H9 (cell line): ENCODE measurements around the gene ERC1. TPM values are rescaled to one million over a fixed set of nuclear protein-coding genes. Genes with fewer than 3 reads are reported as not detected.
"Not testable (repeated sequence)": the region's sequence is repeated elsewhere in the genome, so short reads cannot be mapped to it uniquely, and the experiment has no call there.

Experiments
- DNase-seq: peaks from one replicate; pipeline ENCODE4 v3.0.0-alpha.2; 2017
- H2AFZ ChIP-seq: one replicate; pipeline ENCODE4 v1.6.1; 2013; ENCODE audit warnings: mild to moderate bottlenecking, low read length, control low read depth, moderate library complexity
- H2AK5ac ChIP-seq: 2 replicates; pipeline ENCODE4 v1.6.1; 2013; ENCODE audit warnings: low read length, control low read depth, mixed read lengths; ENCODE audit not compliant: insufficient read length
- H2BK120ac ChIP-seq: one replicate; pipeline ENCODE4 v1.6.1; 2013; ENCODE audit warnings: low read depth, mild to moderate bottlenecking, low read length, control low read depth, inconsistent platforms; ENCODE audit not compliant: poor library complexity, severe bottlenecking
- H2BK12ac ChIP-seq: 2 replicates; pipeline ENCODE4 v1.6.1; 2013; ENCODE audit warnings: low read length, control low read depth, mixed read lengths, low read depth; ENCODE audit not compliant: insufficient read length
- H2BK15ac ChIP-seq: 2 replicates; pipeline ENCODE4 v1.6.1; 2013; ENCODE audit warnings: low read depth, low read length, control low read depth
- H2BK20ac ChIP-seq: one replicate; pipeline ENCODE4 v1.6.1; 2013; ENCODE audit warnings: low read depth, mild to moderate bottlenecking, low read length, control low read depth, inconsistent platforms; ENCODE audit not compliant: poor library complexity, severe bottlenecking
- H2BK5ac ChIP-seq: 2 replicates; pipeline ENCODE4 v1.6.1; 2013; ENCODE audit warnings: low read length, control low read depth, mixed read lengths; ENCODE audit not compliant: insufficient read length
- H3K14ac ChIP-seq: 2 replicates; pipeline ENCODE4 v1.6.1; 2013; ENCODE audit warnings: low read length, control low read depth; ENCODE audit not compliant: insufficient read depth
- H3K18ac ChIP-seq: 2 replicates; pipeline ENCODE4 v1.6.1; 2013; ENCODE audit warnings: low read depth, mild to moderate bottlenecking, mixed read lengths, low read length, control low read depth; ENCODE audit not compliant: insufficient read length
- H3K23ac ChIP-seq: 2 replicates; pipeline ENCODE4 v1.6.1; 2013; ENCODE audit warnings: low read length, control low read depth, mixed read lengths, low read depth; ENCODE audit not compliant: insufficient read length
- H3K23me2 ChIP-seq: 2 replicates; pipeline ENCODE4 v1.6.1; 2013; ENCODE audit warnings: low read depth, mild to moderate bottlenecking, mixed read lengths, low read length, control low read depth; ENCODE audit not compliant: insufficient read length, poor library complexity, severe bottlenecking
- H3K27ac ChIP-seq: 2 replicates; pipeline ENCODE4 v1.5.1; 2013; ENCODE audit warnings: low read length, control low read depth, mixed read lengths, low read depth; ENCODE audit not compliant: insufficient read length
- H3K27me3 ChIP-seq: 2 replicates; pipeline ENCODE4 v1.6.1; 2013; ENCODE audit warnings: low read length, control low read depth, inconsistent platforms; ENCODE audit not compliant: insufficient read depth
- H3K4ac ChIP-seq: 2 replicates; pipeline ENCODE4 v1.6.1; 2013; ENCODE audit warnings: low read depth, mild to moderate bottlenecking, control low read depth, inconsistent platforms, low read length, moderate library complexity
- H3K4me1 ChIP-seq: 2 replicates; pipeline ENCODE4 v1.6.1; 2013; ENCODE audit warnings: low read length, control low read depth, inconsistent platforms; ENCODE audit not compliant: insufficient read depth
- H3K4me2 ChIP-seq: 2 replicates; pipeline ENCODE4 v1.6.1; 2013; ENCODE audit warnings: low read length, control low read depth, mixed read lengths; ENCODE audit not compliant: insufficient read length, insufficient read depth
- H3K56ac ChIP-seq: 2 replicates; pipeline ENCODE4 v1.6.1; 2013; ENCODE audit warnings: low read depth, mild to moderate bottlenecking, mixed read lengths, low read length, control low read depth; ENCODE audit not compliant: insufficient read length
- H3K79me1 ChIP-seq: 2 replicates; pipeline ENCODE4 v1.6.1; 2013; ENCODE audit warnings: low read depth, mild to moderate bottlenecking, moderate library complexity, low read length, control low read depth, inconsistent platforms; ENCODE audit not compliant: insufficient read depth, poor library complexity, severe bottlenecking
- H3K79me2 ChIP-seq: 2 replicates; pipeline ENCODE4 v1.6.1; 2013; ENCODE audit warnings: low read length, control low read depth, inconsistent platforms; ENCODE audit not compliant: insufficient read depth
- H3K9ac ChIP-seq: 2 replicates; pipeline ENCODE4 v1.6.1; 2013; ENCODE audit warnings: low read length, control low read depth, mixed read lengths; ENCODE audit not compliant: insufficient read length; ENCODE audit errors: extremely low read depth
- H3K9me3 ChIP-seq: one replicate; pipeline ENCODE4 v1.6.1; 2013; ENCODE audit warnings: low read depth, low read length, inconsistent platforms; ENCODE audit not compliant: control insufficient read depth
- H3T11ph ChIP-seq: one replicate; pipeline ENCODE4 v1.6.1; 2013; ENCODE audit warnings: mild to moderate bottlenecking, low read length, control low read depth, inconsistent platforms
- H4K20me1 ChIP-seq: one replicate; pipeline ENCODE4 v1.6.1; 2013; ENCODE audit not compliant: control insufficient read depth, insufficient read length, insufficient read depth
- H4K5ac ChIP-seq: 2 replicates; pipeline ENCODE4 v1.6.1; 2013; ENCODE audit warnings: low read depth, mild to moderate bottlenecking, mixed read lengths, low read length, control low read depth; ENCODE audit not compliant: insufficient read length
- H4K8ac ChIP-seq: replicated peaks from 2 replicates; pipeline ENCODE4 v1.6.1; 2013; ENCODE audit warnings: low read length, control low read depth, mixed read lengths, low read depth; ENCODE audit not compliant: insufficient read length
- H4K91ac ChIP-seq: 2 replicates; pipeline ENCODE4 v1.6.1; 2013; ENCODE audit warnings: low read depth, mild to moderate bottlenecking, moderate library complexity, mixed read lengths, low read length, control low read depth; ENCODE audit not compliant: insufficient read length
- H3K27ac Mint-ChIP-seq, 3 experiments: 2 replicates in 2 of 3; 3 replicates in 1 of 3; pipeline ENCODE4 v1.8.0; 2020 to 2021; ENCODE audit warnings: mixed read lengths in 3 of 3, mild to moderate bottlenecking in 1 of 3, moderate library complexity in 1 of 3
- H3K27me3 Mint-ChIP-seq: 2 replicates; pipeline ENCODE4 v1.8.0; 2021; ENCODE audit warnings: low read depth, mild to moderate bottlenecking, moderate library complexity, mixed read lengths
- H3K36me3 Mint-ChIP-seq, 3 experiments: 2 replicates in 2 of 3; 3 replicates in 1 of 3; pipeline ENCODE4 v1.8.0; 2020 to 2021; ENCODE audit warnings: low read depth in 3 of 3, mixed read lengths in 3 of 3; ENCODE audit not compliant: insufficient read depth in 1 of 3
- H3K4me1 Mint-ChIP-seq, 2 experiments: 2 replicates each; pipeline ENCODE4 v1.8.0; 2020; ENCODE audit warnings: mixed read lengths in 2 of 2
- H3K4me3 Mint-ChIP-seq, 2 experiments: 2 replicates in 1 of 2; 3 replicates in 1 of 2; pipeline ENCODE4 v1.8.0; 2020 to 2021; ENCODE audit warnings: mild to moderate bottlenecking in 2 of 2, mixed read lengths in 2 of 2, moderate library complexity in 1 of 2
- H3K9me3 Mint-ChIP-seq, 2 experiments: 2 replicates in 1 of 2; 3 replicates in 1 of 2; pipeline ENCODE4 v1.8.0; 2020; ENCODE audit warnings: mild to moderate bottlenecking in 2 of 2, mixed read lengths in 2 of 2, moderate library complexity in 1 of 2
- WGBS: extraction: QIAGEN DNeasy Blood & Tissue Kit; methylation state at CpG from one replicate; pipeline ENCODE4 v1.1.7; 2013; ENCODE audit warnings: missing lambda C conversion rate, low lambda C conversion rate, mixed read lengths; ENCODE audit not compliant: insufficient read length; ENCODE audit errors: extremely low coverage; 5-methylcytosine and 5-hydroxymethylcytosine counted together
- total RNA-seq: library from RNA; stranded (reverse); gene quantifications from 2 replicates; pipeline ENCODE4 v1.2.1, GENCODE V29; 2021
- TF ChIP-seq, protein P1 (sequence below): fragments of 200-600 bp; sonication (generic); conservative IDR thresholded peaks from 3 replicates; pipeline ENCODE4 v1.8.0; 2021; ENCODE audit warnings: antibody characterized with exemption, mild to moderate bottlenecking

Gene ERC1
- total RNA-seq, 1 experiment from 2014 or later = 51.2 TPM

DNA sequence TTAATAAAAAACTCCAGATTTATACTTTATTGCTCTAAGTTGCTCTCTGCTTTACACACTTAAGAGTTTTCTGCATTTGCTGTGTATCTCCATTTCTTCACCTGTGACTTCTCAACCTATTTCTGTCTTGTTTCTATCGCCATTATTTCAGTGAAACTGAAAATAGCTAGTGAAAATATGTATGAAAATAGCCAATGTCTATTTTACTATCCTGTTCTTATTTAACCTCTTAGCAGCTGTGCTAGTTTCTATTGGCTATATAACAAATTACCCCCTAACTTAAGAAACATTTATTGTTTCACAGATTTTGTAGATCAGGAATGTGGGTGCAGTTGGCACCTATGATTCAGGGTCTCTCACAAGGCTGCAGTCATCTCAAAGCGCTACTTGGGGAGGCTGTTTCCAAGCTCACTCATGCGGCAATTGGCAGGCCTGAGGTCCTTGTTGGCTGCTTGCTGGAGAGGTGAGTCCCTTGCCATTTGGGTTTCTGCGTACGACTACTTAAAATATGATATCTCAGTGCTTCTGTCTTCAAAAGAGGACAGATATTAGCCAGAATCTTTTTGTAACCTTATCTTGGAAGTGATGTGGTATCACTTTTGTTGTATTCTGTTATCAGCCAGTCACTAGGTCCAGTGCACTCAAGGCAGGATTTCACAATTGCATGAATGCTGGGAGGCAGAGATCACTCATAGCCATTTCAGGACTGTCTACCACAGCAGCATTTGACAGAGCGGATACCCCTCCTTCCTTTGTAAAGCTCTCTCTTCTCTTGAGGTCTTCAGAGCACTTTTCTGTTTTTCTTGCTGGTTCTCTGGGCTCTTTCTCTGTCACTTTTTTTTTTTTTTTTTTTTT, 7.2 kb downstream of the ERC1 start:
- Histone ChIP-seq H2BK120ac (no peak overlapping the region), H3T11ph (no peak overlapping the region), H3K14ac (no peak overlapping the region), H3K56ac (no peak overlapping the region), H3K9me3 (no peaks in the 10 kb centered on the region), H3K27me3 (no peaks in the 10 kb centered on the region), H3K23ac (no peak overlapping the region), H4K5ac (no peak overlapping the region), H3K4me2 (no peak overlapping the region), H4K20me1 (no peaks in the 10 kb centered on the region), H2BK12ac (no peak overlapping the region), H3K18ac (no peak overlapping the region), H2BK15ac (no peak overlapping the region), H4K8ac (no peak overlapping the region), H4K91ac (no peak overlapping the region), H3K23me2 (no peaks in the 10 kb centered on the region), H2AFZ (no peak overlapping the region), H3K4ac (no peak overlapping the region), H2BK5ac (no peak overlapping the region), H3K4me1 (no peaks in the 10 kb centered on the region), H3K27ac (no peak overlapping the region), H2AK5ac (no peak overlapping the region), H2BK20ac (no peak overlapping the region), H3K79me2 (peaks cover 7% of the 10 kb centered on the region; the same call in 1 of the 2 replicates), H3K9ac (no peak overlapping the region), H3K79me1 (peaks cover 4% of the 10 kb centered on the region)
- Mint-ChIP-seq H3K36me3 (peaks cover 2 to 6% (median 6%) of the 10 kb centered on the region in 3 experiments; a peak in 6 of 7 replicates), H3K4me3 (no peak overlapping the region), H3K4me1 (peaks cover under 1 to 6% of the 10 kb centered on the region in 2 experiments; a peak in 3 of 4 replicates), H3K27ac (no peak overlapping the region), H3K9me3 (no peaks in the 10 kb centered on the region), H3K27me3 (no peaks in the 10 kb centered on the region)
- no peak for DNase-seq
- no CpG with 5 or more reads among the region's 6 CpGs for WGBS
- TF ChIP-seq, protein P1, sequence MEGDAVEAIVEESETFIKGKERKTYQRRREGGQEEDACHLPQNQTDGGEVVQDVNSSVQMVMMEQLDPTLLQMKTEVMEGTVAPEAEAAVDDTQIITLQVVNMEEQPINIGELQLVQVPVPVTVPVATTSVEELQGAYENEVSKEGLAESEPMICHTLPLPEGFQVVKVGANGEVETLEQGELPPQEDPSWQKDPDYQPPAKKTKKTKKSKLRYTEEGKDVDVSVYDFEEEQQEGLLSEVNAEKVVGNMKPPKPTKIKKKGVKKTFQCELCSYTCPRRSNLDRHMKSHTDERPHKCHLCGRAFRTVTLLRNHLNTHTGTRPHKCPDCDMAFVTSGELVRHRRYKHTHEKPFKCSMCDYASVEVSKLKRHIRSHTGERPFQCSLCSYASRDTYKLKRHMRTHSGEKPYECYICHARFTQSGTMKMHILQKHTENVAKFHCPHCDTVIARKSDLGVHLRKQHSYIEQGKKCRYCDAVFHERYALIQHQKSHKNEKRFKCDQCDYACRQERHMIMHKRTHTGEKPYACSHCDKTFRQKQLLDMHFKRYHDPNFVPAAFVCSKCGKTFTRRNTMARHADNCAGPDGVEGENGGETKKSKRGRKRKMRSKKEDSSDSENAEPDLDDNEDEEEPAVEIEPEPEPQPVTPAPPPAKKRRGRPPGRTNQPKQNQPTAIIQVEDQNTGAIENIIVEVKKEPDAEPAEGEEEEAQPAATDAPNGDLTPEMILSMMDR = no peak

GRCh38 chr12:999736-1000135, 8.7 kb downstream of the ERC1 start:
- H3K4me1 ChIP-seq, H2AK5ac ChIP-seq, H3K9me3 ChIP-seq, H3K23me2 ChIP-seq, H2BK5ac ChIP-seq, H3K4me2 ChIP-seq, H3K79me2 ChIP-seq, H3K9me3 Mint-ChIP-seq, H4K20me1 ChIP-seq, H2AFZ ChIP-seq, H4K91ac ChIP-seq, H3K23ac ChIP-seq, H3K27me3 ChIP-seq, H3K36me3 Mint-ChIP-seq, H3K4me3 Mint-ChIP-seq, H2BK12ac ChIP-seq, H2BK120ac ChIP-seq, H3K79me1 ChIP-seq, H3K4ac ChIP-seq, H2BK20ac ChIP-seq, H3K27me3 Mint-ChIP-seq, H4K5ac ChIP-seq, H3K18ac ChIP-seq, H2BK15ac ChIP-seq, H3K56ac ChIP-seq, H3K27ac ChIP-seq, H3K14ac ChIP-seq, H3T11ph ChIP-seq, H4K8ac ChIP-seq, DNase-seq, H3K9ac ChIP-seq, H3K27ac Mint-ChIP-seq: not testable (repeated sequence)
- no CpG with 5 or more reads among the region's 7 CpGs for WGBS
- peaks cover 10 to 14% of the 10 kb centered on the region in 2 experiments for H3K4me1 Mint-ChIP-seq
